Gastroesophageal sphincter (tissue), 3 donors: Measurements from ENCODE around the gene OR6T1.

Experiments
- CTCF ChIP-seq, 4 experiments: fragments of 200-600 bp in 2 of 4; fragments of 450-650 bp in 2 of 4; sonication (generic) in 1 of 4; IDR thresholded peaks; one replicate each; pipeline ENCODE4 v1.5.1; 2017 to 2019; ENCODE audit warnings: antibody characterized with exemption in 4 of 4, mild to moderate bottlenecking in 2 of 4, moderate library complexity in 2 of 4
- EP300 ChIP-seq: sonication (generic); formaldehyde crosslinking; IDR thresholded peaks from one replicate; pipeline ENCODE4 v1.6.1; 2017; ENCODE audit warnings: antibody characterized with exemption, mild to moderate bottlenecking
- POLR2A ChIP-seq, 2 donors: fragments of 450-650 bp; IDR thresholded peaks; one replicate each; pipeline ENCODE4 v1.6.1; 2017; ENCODE audit warnings: antibody characterized with exemption in 2 of 2, mild to moderate bottlenecking in 2 of 2, moderate library complexity in 1 of 2
- POLR2AphosphoS5 ChIP-seq: sonication (generic); formaldehyde crosslinking; IDR thresholded peaks from one replicate; pipeline ENCODE4 v1.6.1; 2017; ENCODE audit warnings: antibody characterized with exemption

- TF ChIP-seq CTCF (IDR thresholded peaks at IDR 0.05): no peak
- TF ChIP-seq POLR2AphosphoS5: no peak
- TF ChIP-seq POLR2A (IDR thresholded peaks at IDR 0.05): no peak
- TF ChIP-seq EP300: no peak
Measured at GRCh38 chr11:123939317-123939716, 4.3 kb downstream of the OR6T1 start, which contains the start of gene OR4D5.
